ENCODE results near the gene CPTP.
"Not testable (repeated sequence)": the region's sequence is repeated elsewhere in the genome, so short reads cannot be mapped to it uniquely, and the experiment has no call there.

The CPTP gene

GRCh38 chr1:1313500-1314236 lies 10.9 kb upstream of the CPTP start:
- DNase-seq (ENCODE audit: low read depth, low spot score) = no peak
- Histone ChIP-seq H3K4me1 (ENCODE audit: control insufficient read depth, insufficient read depth, low read length) (peaks cover 6% of the 10 kb centered on the region; the same call in 1 of the 2 replicates), H3K4me3 (ENCODE audit: low read length) (no peak overlapping the region), H3K9me3 (ENCODE audit: control insufficient read depth, insufficient read depth, low read length) (no peaks in the 10 kb centered on the region), H3K27me3 (ENCODE audit: control insufficient read depth, insufficient read depth, low read length) (no peaks in the 10 kb centered on the region), H3K36me3 (ENCODE audit: control insufficient read depth, insufficient read depth, low read length) (peaks cover 36% of the 10 kb centered on the region), H3K27ac (ENCODE audit: low read length) (no peak overlapping the region)
- WGBS (ENCODE audit: insufficient coverage, insufficient read length) = no CpG with 5 or more reads among the region's 37 CpGs

DNA sequence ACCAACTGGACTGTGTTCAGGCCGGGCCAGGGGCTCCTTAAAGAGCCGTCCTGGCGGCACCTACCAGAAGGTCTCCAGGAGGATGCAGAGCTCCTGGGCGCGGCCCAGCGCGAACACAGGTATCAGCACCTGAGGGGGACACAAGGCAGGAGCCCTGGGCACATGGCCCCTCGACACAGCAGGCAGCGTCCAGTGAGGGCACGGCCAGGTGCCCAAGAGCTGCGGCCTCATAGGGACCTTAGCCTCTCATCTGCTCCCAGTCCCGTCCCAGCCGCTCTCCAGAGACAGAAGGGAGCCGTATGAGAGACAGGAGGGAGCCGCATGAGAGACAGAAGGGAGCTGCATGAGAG lies 10.4 kb upstream of the CPTP start:
- Histone ChIP-seq H3K27me3 (ENCODE audit: control insufficient read depth, insufficient read depth, low read length) (no peaks in the 10 kb centered on the region), H3K36me3 (ENCODE audit: control insufficient read depth, insufficient read depth, low read length) (peaks cover 41% of the 10 kb centered on the region), H3K4me1 (ENCODE audit: control insufficient read depth, insufficient read depth, low read length) (peaks cover 6% of the 10 kb centered on the region; the same call in 1 of the 2 replicates), H3K27ac (ENCODE audit: low read length) (no peak overlapping the region), H3K4me3 (ENCODE audit: low read length) (no peak overlapping the region), H3K9me3 (ENCODE audit: control insufficient read depth, insufficient read depth, low read length) (no peaks in the 10 kb centered on the region)
- no peak for DNase-seq (ENCODE audit: low read depth, low spot score)
- WGBS (ENCODE audit: insufficient coverage, insufficient read length) = no CpG with 5 or more reads among the region's 15 CpGs

GRCh38 chr1:1314678-1315335 lies 9.8 kb upstream of the CPTP start:
- Histone ChIP-seq H3K27ac (ENCODE audit: low read length) (no peak overlapping the region), H3K27me3 (ENCODE audit: control insufficient read depth, insufficient read depth, low read length) (no peaks in the 10 kb centered on the region), H3K4me3 (ENCODE audit: low read length) (no peak overlapping the region), H3K4me1 (ENCODE audit: control insufficient read depth, insufficient read depth, low read length) (0 out of 2 replicates have a peak, but pooled peaks cover 2% of the 10 kb centered on the region), H3K9me3 (ENCODE audit: control insufficient read depth, insufficient read depth, low read length) (no peaks in the 10 kb centered on the region), H3K36me3 (ENCODE audit: control insufficient read depth, insufficient read depth, low read length) (peaks cover 43% of the 10 kb centered on the region)
- no CpG with 5 or more reads among the region's 23 CpGs for WGBS (ENCODE audit: insufficient coverage, insufficient read length)
- DNase-seq (ENCODE audit: low read depth, low spot score) = no peak

DNA sequence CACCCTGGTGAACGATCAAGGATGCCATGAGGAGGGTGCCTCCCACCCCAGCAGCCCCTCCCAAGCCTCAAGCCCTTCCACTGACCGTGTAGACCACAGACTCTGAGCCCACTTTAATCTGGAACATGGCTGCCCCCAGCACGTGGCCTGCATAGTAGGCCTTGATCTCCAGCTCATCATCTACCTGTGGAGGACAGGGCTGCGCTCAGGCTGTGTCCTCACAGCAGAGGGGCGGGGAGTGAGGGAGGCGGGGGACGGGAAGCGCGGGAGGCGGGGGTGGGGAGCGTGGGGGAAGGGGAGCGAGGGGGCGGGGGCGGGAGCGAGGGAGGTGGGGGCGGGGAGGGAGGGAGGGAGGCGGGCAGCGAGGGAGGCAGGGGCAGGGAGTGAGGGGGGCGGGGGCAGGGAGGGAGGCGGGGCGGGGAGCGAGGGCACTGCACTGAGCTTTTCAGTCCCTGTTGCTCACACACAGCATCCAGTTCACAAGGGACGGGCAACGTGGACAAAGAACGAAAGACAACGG lies 9.1 kb upstream of the CPTP start:
- Histone ChIP-seq H3K27me3 (ENCODE audit: control insufficient read depth, insufficient read depth, low read length) (no peaks in the 10 kb centered on the region), H3K9me3 (ENCODE audit: control insufficient read depth, insufficient read depth, low read length) (no peaks in the 10 kb centered on the region), H3K4me1 (ENCODE audit: control insufficient read depth, insufficient read depth, low read length) (0 out of 2 replicates have a peak, but pooled peaks cover 2% of the 10 kb centered on the region), H3K27ac (ENCODE audit: low read length) (no peak overlapping the region), H3K4me3 (ENCODE audit: low read length) (no peak overlapping the region), H3K36me3 (ENCODE audit: control insufficient read depth, insufficient read depth, low read length) (peaks cover 44% of the 10 kb centered on the region)
- no CpG with 5 or more reads among the region's 26 CpGs for WGBS (ENCODE audit: insufficient coverage, insufficient read length)
- no peak for DNase-seq (ENCODE audit: low read depth, low spot score)

GRCh38 chr1:1316199-1316598 lies 8.4 kb upstream of the CPTP start:
- not testable (repeated sequence) for DNase-seq (ENCODE audit: low read depth, low spot score); H3K27me3 ChIP-seq (ENCODE audit: control insufficient read depth, insufficient read depth, low read length); H3K4me3 ChIP-seq (ENCODE audit: low read length); H3K9me3 ChIP-seq (ENCODE audit: control insufficient read depth, insufficient read depth, low read length); H3K4me1 ChIP-seq (ENCODE audit: control insufficient read depth, insufficient read depth, low read length); H3K27ac ChIP-seq (ENCODE audit: low read length)
- H3K36me3 ChIP-seq (ENCODE audit: control insufficient read depth, insufficient read depth, low read length) = peaks cover 48% of the 10 kb centered on the region
- no CpG with 5 or more reads among the region's 8 CpGs for WGBS (ENCODE audit: insufficient coverage, insufficient read length)

DNA sequence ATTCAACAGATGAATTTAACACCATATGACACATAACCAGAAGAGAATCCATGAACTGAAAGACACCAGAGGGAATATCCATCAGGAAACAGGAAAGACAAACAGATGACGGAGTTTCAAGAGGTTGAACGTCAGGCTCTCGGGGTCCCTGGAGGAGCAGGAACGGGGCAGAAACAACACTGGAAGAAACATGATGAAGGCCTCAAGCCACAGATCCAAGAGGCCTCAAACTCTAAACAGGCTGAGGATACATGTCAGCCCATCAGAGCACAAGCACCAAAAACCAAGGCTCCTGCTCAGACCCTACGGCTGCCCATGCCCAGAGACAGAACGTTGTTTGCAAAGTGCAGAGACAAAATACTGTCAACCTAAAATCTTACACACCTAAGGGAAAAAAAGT lies 7.2 kb upstream of the CPTP start:
- Histone ChIP-seq H3K4me1 (ENCODE audit: control insufficient read depth, insufficient read depth, low read length) (0 out of 2 replicates have a peak, but pooled peaks cover 2% of the 10 kb centered on the region), H3K27ac (ENCODE audit: low read length) (no peak overlapping the region), H3K4me3 (ENCODE audit: low read length) (no peak overlapping the region), H3K27me3 (ENCODE audit: control insufficient read depth, insufficient read depth, low read length) (no peaks in the 10 kb centered on the region), H3K36me3 (ENCODE audit: control insufficient read depth, insufficient read depth, low read length) (peaks cover 43% of the 10 kb centered on the region), H3K9me3 (ENCODE audit: control insufficient read depth, insufficient read depth, low read length) (no peaks in the 10 kb centered on the region)
- no CpG with 5 or more reads among the region's 6 CpGs for WGBS (ENCODE audit: insufficient coverage, insufficient read length)
- DNase-seq (ENCODE audit: low read depth, low spot score) = no peak

- peaks cover 36% of the 10 kb centered on the region for H3K36me3 ChIP-seq (ENCODE audit: control insufficient read depth, insufficient read depth, low read length)
- H3K27ac ChIP-seq (ENCODE audit: low read length) = no peak overlapping the region
- DNase-seq (ENCODE audit: low read depth, low spot score) = no peak
- WGBS (ENCODE audit: insufficient coverage, insufficient read length) = no CpG with 5 or more reads among the region's 9 CpGs
- 0 out of 2 replicates have a peak, but pooled peaks cover 2% of the 10 kb centered on the region for H3K4me1 ChIP-seq (ENCODE audit: control insufficient read depth, insufficient read depth, low read length)
- no peak overlapping the region for H3K4me3 ChIP-seq (ENCODE audit: low read length)
- H3K9me3 ChIP-seq (ENCODE audit: control insufficient read depth, insufficient read depth, low read length) = no peaks in the 10 kb centered on the region
- H3K27me3 ChIP-seq (ENCODE audit: control insufficient read depth, insufficient read depth, low read length) = no peaks in the 10 kb centered on the region
Observed at GRCh38 chr1:1318131-1318652, 6.4 kb upstream of the CPTP start.

- 0 out of 2 replicates have a peak, but pooled peaks cover 2% of the 10 kb centered on the region for H3K4me1 ChIP-seq (ENCODE audit: control insufficient read depth, insufficient read depth, low read length)
- peaks cover 27% of the 10 kb centered on the region for H3K36me3 ChIP-seq (ENCODE audit: control insufficient read depth, insufficient read depth, low read length)
- DNase-seq (ENCODE audit: low read depth, low spot score) = no peak
- no peaks in the 10 kb centered on the region for H3K27me3 ChIP-seq (ENCODE audit: control insufficient read depth, insufficient read depth, low read length)
- WGBS (ENCODE audit: insufficient coverage, insufficient read length) = no CpG with 5 or more reads among the region's 36 CpGs
- H3K9me3 ChIP-seq (ENCODE audit: control insufficient read depth, insufficient read depth, low read length) = no peaks in the 10 kb centered on the region
- H3K4me3 ChIP-seq (ENCODE audit: low read length) = no peak overlapping the region
- H3K27ac ChIP-seq (ENCODE audit: low read length) = no peak overlapping the region
Observed at GRCh38 chr1:1318777-1319645, 5.6 kb upstream of the CPTP start.

DNA sequence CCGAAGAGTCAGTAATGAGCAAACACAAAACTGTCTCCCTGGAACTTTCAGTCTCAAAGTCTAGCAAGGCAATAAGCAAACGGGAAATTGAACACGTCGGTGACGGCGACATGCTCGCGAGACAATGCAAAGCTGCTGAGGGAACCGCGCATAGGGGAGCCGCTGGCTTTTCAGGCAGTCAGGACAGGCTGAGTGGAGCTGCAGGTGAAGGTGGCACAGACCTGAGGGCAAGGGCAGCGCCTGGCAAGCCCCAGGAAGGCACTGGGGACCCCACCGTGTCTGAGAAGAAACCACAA lies 5.0 kb upstream of the CPTP start:
- DNase-seq (ENCODE audit: low read depth, low spot score) = no peak
- Histone ChIP-seq H3K27ac (ENCODE audit: low read length) (no peak overlapping the region), H3K36me3 (ENCODE audit: control insufficient read depth, insufficient read depth, low read length) (peaks cover 24% of the 10 kb centered on the region), H3K9me3 (ENCODE audit: control insufficient read depth, insufficient read depth, low read length) (no peaks in the 10 kb centered on the region), H3K27me3 (ENCODE audit: control insufficient read depth, insufficient read depth, low read length) (no peaks in the 10 kb centered on the region), H3K4me3 (ENCODE audit: low read length) (no peak overlapping the region), H3K4me1 (ENCODE audit: control insufficient read depth, insufficient read depth, low read length) (0 out of 2 replicates have a peak, but pooled peaks cover 2% of the 10 kb centered on the region)
- no CpG with 5 or more reads among the region's 13 CpGs for WGBS (ENCODE audit: insufficient coverage, insufficient read length)

Data from iPS DF 6.9 (cell line).